Gastroesophageal sphincter (tissue), 3 donors: ENCODE measurements around the gene ABTB2.
"Not testable (repeated sequence)": the region's sequence is repeated elsewhere in the genome, so short reads cannot be mapped to it uniquely, and the experiment has no call there.

Experiments used
- EP300 ChIP-seq: sonication (generic); formaldehyde crosslinking; IDR thresholded peaks from one replicate; pipeline ENCODE4 v1.6.1; 2017; ENCODE audit warnings: antibody characterized with exemption, mild to moderate bottlenecking
- POLR2A ChIP-seq, 2 donors: fragments of 450-650 bp; IDR thresholded peaks; one replicate each; pipeline ENCODE4 v1.6.1; 2017; ENCODE audit warnings: antibody characterized with exemption in 2 of 2, mild to moderate bottlenecking in 2 of 2, moderate library complexity in 1 of 2
- POLR2AphosphoS5 ChIP-seq: sonication (generic); formaldehyde crosslinking; IDR thresholded peaks from one replicate; pipeline ENCODE4 v1.6.1; 2017; ENCODE audit warnings: antibody characterized with exemption
- TF ChIP-seq, protein P1 (sequence below), 4 experiments: fragments of 200-600 bp in 2 of 4; fragments of 450-650 bp in 2 of 4; sonication (generic) in 1 of 4; IDR thresholded peaks; one replicate each; pipeline ENCODE4 v1.5.1; 2017 to 2019; ENCODE audit warnings: antibody characterized with exemption in 4 of 4, mild to moderate bottlenecking in 2 of 4, moderate library complexity in 2 of 4

DNA sequence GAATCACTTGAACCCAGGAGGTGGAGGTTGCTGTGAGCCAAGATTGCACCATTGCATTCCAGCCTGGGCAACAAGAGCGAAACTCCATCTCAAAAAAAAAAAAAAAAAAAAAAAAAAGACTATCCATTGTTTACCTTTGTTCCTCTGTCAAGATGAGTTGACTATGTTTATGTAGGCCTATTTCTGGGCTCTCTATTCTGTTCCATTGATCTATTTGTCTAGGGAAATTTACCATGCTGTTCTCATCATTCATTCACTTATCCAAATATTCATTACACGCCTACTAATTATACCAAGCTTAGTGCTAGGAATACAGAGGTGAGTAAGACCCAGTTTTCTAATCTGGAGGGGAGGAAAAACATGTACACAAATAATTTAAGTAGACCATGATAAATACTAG is 139.1 kb downstream of the ABTB2 start:
- TF ChIP-seq, protein P1, sequence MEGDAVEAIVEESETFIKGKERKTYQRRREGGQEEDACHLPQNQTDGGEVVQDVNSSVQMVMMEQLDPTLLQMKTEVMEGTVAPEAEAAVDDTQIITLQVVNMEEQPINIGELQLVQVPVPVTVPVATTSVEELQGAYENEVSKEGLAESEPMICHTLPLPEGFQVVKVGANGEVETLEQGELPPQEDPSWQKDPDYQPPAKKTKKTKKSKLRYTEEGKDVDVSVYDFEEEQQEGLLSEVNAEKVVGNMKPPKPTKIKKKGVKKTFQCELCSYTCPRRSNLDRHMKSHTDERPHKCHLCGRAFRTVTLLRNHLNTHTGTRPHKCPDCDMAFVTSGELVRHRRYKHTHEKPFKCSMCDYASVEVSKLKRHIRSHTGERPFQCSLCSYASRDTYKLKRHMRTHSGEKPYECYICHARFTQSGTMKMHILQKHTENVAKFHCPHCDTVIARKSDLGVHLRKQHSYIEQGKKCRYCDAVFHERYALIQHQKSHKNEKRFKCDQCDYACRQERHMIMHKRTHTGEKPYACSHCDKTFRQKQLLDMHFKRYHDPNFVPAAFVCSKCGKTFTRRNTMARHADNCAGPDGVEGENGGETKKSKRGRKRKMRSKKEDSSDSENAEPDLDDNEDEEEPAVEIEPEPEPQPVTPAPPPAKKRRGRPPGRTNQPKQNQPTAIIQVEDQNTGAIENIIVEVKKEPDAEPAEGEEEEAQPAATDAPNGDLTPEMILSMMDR (IDR thresholded peaks at IDR 0.05), result not testable (repeated sequence)
- TF ChIP-seq EP300; POLR2A (IDR thresholded peaks at IDR 0.05); POLR2AphosphoS5: not testable (repeated sequence)
